GM18870 (cell line): ENCODE data around the gene UBASH3B.
A peak's percentile ranks its signal among the peaks of the same experiment; 100 is the strongest.
"Not testable (repeated sequence)": the region's sequence is repeated elsewhere in the genome, so short reads cannot be mapped to it uniquely, and the experiment has no call there.

ENCODE experiments used
- ATAC-seq: cut with Tn5 transposase; IDR thresholded peaks from one replicate; pipeline ENCODE4 v1.9.1; 2021; ENCODE audit warnings: moderate library complexity; ENCODE audit not compliant: unreplicated experiment

UBASH3B gene

GRCh38 chr11:122808478-122808869 lies 153.0 kb downstream of the UBASH3B start:
- ATAC-seq, result peak; percentile 72

- ATAC-seq, result no peak
Observed at GRCh38 chr11:122809866-122810265, 154.3 kb downstream of the UBASH3B start.

- no peak for ATAC-seq
Observed at GRCh38 chr11:122811721-122812120, 156.2 kb downstream of the UBASH3B start.

DNA sequence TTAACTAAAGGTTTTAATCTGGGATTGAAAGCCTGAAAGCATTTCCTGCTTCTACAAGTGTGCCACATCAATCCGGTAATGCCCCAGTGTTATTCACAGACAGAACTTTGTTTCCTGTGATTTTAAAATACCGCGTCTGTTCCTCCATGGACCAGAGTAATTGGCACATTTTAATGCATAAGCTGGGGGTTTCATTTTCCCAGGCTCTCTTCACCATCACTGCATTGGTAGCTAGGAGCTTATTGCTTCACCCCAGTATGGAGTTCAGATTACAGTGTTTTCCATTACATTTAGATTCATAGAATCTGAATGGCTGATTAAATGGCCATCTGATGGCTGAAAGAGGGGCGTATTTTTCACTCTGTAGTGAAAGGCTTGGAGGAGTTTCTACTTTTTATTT lies 157.1 kb downstream of the UBASH3B start:
- no peak for ATAC-seq

GRCh38 chr11:122813176-122813893 lies 157.8 kb downstream of the UBASH3B start:
- no peak for ATAC-seq

- no peak for ATAC-seq
Observed at GRCh38 chr11:122813894-122814270, 158.4 kb downstream of the UBASH3B start.

DNA sequence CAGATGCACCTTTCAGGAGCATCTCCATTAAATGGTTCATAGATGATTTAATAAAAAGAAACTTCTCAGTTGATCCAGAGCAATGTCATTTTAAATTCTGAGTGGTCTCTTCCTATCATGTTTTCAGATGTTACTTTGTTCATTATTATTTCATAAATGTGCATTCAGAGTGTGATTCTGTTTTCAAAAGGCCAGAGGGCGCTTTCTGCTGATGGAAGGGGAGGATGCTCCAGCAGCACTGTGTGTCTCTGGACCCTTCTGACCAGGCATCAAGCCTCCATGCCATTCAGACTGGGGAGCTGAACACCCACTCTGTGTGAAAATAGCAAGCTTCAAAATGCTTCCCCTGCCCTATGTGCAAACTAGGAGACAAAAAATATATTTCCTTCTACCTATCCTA lies 158.9 kb downstream of the UBASH3B start:
- no peak for ATAC-seq

DNA sequence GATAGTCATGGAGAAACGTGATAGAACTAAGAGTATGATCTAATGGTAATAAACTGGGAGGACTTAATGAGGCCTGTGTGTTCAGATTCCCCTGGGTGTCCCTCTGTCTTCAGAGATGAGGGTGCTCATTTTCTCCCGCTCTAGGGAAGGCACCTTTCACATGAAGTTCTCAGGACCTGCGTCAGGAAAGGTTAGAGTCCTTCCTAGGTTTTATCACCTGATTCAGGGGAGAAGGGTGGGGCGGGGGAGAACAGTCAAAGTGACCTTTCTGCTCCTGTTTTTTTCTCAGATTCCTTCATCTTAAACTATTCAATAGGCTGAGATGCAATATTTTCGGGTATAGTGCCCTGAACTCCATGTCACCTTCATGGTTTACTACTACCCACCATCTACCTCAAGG lies 160.4 kb downstream of the UBASH3B start:
- ATAC-seq, result no peak

GRCh38 chr11:122816761-122817520 lies 161.4 kb downstream of the UBASH3B start:
- no peak for ATAC-seq

- no peak for ATAC-seq
Observed at GRCh38 chr11:122820158-122820557, 164.6 kb downstream of the UBASH3B start.

DNA sequence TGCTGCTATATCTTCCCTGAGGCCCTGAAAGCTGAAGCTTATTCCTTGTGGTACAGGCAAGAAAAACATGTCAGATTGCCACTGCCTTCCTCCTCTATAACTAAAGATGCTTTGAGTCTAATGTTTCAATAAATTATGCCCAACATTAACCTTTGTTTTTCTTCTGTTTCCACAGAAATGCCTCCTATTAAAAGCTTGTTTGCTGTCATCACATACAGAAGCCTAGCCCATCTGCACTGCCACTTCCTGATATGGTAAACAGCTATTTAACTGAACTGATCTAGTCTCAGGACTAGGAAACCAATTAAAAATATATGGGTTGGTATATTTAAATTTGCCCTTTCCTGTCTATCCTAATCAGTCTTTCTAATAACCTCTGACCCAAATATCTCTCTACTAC lies 165.6 kb downstream of the UBASH3B start:
- ATAC-seq, result no peak

GRCh38 chr11:122822241-122822640 lies 166.7 kb downstream of the UBASH3B start:
- ATAC-seq, result no peak

DNA sequence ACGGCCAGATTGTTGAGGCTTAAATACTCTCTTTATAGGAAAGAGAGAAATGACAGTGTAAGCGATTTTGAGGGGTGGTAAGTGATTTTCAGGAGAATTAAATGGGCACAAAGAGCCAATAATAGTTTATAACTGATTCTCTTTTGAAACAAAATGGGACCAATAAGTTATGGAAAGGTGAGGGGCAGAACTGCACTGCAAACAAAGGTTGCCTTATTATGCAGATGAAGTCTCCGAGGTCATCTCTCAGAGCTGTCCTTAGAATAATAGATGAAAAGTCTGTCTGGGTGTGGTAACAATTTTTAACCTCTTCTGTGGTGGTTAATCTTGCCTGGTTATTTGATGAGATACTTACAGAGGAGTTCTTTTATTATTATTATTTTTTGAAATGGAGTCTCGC lies 168.0 kb downstream of the UBASH3B start:
- no peak for ATAC-seq

- ATAC-seq, result not testable (repeated sequence)
Observed at GRCh38 chr11:122829371-122829770, 173.8 kb downstream of the UBASH3B start.

GRCh38 chr11:122832297-122832696 lies 176.8 kb downstream of the UBASH3B start:
- ATAC-seq, result not testable (repeated sequence)

GRCh38 chr11:122832721-122833470 lies 177.4 kb downstream of the UBASH3B start:
- no peak for ATAC-seq

DNA sequence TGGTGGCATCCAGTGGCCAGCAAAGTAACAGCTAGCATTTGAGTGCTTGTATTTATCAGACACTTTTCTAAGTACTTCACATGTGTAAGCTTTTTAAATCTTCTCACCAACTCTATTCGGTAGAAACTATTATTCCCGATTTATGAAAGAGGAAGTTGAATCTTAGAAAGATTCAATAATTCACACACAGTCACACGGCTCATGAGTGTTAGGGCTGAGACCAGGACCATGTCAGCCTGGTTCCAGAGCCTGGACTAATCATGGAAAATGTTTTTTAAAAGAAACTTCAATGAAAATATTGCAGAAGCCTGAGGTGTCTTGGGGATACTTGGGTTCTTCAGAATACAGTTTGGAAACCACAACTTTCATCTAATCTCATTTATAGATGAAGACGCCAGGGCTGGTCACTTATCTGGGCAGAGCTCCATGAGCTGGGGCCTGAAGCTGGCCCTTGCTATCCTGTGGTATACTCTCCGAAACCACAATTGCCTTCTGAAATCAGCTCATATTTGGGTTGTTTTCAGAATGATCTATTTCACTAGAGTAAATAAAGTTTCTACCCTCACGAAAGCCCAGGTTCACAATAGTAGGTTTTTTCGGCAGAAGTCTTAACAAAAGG lies 178.4 kb downstream of the UBASH3B start:
- no peak for ATAC-seq

DNA sequence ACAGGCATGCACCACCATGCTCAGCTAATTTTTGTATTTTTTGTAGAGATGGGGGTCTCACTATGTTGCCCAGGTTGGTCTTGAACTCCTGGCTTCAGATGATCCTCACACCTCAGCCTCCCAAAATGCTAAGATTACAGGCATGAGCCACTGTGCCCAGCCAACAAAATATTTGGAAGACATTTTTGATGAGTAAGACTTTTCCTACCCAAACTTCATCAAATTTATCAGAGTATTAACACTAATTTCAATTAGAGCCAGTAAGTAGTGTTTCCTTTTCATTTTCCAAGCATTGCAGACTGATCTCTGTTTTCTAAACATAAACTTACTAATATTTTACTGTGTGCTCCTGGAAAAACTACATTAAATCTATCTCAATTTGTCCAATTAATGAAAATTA lies 181.4 kb downstream of the UBASH3B start:
- ATAC-seq, result no peak

DNA sequence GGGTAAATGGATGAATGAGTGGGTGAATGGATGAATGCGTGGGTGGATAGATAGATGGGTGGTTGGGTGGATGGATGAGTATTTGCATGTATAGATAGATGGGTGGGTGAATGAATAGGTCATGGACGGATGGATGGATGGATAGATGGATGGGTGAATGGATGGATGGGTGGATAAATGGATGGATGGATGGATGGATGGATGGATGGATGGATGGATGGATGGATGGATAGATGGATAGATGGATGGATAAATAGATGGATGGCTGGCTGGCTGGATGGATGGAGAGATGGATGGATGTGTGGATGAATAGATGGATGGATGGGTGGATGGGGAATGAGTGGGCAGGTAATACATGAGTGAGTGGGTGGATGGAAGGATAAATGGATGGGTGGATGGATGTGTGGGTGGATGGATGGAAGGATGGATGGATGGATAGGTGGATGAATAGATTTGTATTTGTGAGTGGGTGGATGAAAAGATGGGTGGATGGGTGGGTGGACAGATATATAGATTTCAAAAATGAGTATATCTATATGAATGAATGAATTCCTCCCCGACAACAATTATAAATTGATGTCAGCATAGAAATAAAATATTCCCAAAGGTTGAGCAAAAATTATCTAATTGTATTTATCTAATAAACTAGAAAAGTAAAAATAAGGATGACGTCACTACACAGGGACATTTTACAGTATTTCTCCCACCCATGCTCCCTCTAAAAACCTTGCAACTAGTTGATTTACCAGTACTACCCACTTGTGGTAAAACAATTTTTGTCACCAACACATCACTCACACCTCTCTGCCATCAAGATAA lies 182.2 kb downstream of the UBASH3B start:
- ATAC-seq, result no peak
